SJCRH30 (cell line): ENCODE results near the gene PLAU. TPM values are rescaled to one million over a fixed set of nuclear protein-coding genes. Genes with fewer than 3 reads are reported as not detected.
"Not testable (repeated sequence)": the region's sequence is repeated elsewhere in the genome, so short reads cannot be mapped to it uniquely, and the experiment has no call there.

Experiments
- DNase-seq, 2 experiments: peaks; one replicate each; pipeline ENCODE4 v3.0.0-alpha.2; 2015 to 2020
- H3K27ac ChIP-seq: fragments of 250-450 bp; sonication (Bioruptor Pico); 2 replicates; pipeline ENCODE4 v1.5.1; 2020; ENCODE audit warnings: mild to moderate bottlenecking, moderate library complexity
- H3K27me3 ChIP-seq: fragments of 250-450 bp; sonication (Bioruptor Pico); 2 replicates; pipeline ENCODE4 v1.5.1; 2020; ENCODE audit warnings: mild to moderate bottlenecking, moderate library complexity
- H3K36me3 ChIP-seq: fragments of 250-450 bp; sonication (Bioruptor Pico); 2 replicates; pipeline ENCODE4 v1.5.1; 2020; ENCODE audit warnings: mild to moderate bottlenecking, moderate library complexity
- H3K4me1 ChIP-seq: fragments of 250-450 bp; sonication (Bioruptor Pico); 2 replicates; pipeline ENCODE4 v1.5.1; 2020; ENCODE audit warnings: mild to moderate bottlenecking, moderate library complexity
- H3K4me3 ChIP-seq: fragments of 250-450 bp; sonication (Bioruptor Pico); 2 replicates; pipeline ENCODE4 v1.5.1; 2020; ENCODE audit warnings: mild to moderate bottlenecking, moderate library complexity
- H3K9me3 ChIP-seq: fragments of 250-450 bp; sonication (Bioruptor Pico); replicated peaks from 2 replicates; pipeline ENCODE4 v1.5.1; 2020; ENCODE audit warnings: mild to moderate bottlenecking, moderate library complexity
- total RNA-seq: library from RNA; depleted of rRNA; stranded (reverse); fragments of >200 nt; shearing (Covaris generic); gene quantifications from 2 replicates; pipeline ENCODE4 v1.2.3, GENCODE V29; 2014

Gene PLAU
- total RNA-seq, 1 experiment from 2014 or later = 64.8 TPM

DNA sequence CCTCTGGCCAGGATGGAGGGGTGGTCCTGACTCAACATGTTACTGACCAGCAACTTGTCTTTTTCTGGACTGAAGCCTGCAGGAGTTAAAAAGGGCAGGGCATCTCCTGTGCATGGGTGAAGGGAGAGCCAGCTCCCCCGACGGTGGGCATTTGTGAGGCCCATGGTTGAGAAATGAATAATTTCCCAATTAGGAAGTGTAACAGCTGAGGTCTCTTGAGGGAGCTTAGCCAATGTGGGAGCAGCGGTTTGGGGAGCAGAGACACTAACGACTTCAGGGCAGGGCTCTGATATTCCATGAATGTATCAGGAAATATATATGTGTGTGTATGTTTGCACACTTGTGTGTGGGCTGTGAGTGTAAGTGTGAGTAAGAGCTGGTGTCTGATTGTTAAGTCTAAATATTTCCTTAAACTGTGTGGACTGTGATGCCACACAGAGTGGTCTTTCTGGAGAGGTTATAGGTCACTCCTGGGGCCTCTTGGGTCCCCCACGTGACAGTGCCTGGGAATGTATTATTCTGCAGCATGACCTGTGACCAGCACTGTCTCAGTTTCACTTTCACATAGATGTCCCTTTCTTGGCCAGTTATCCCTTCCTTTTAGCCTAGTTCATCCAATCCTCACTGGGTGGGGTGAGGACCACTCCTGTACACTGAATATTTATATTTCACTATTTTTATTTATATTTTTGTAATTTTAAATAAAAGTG, 6.0 kb downstream of the PLAU start:
- no peak overlapping the region for H3K27ac ChIP-seq
- DNase-seq = no peak

DNA sequence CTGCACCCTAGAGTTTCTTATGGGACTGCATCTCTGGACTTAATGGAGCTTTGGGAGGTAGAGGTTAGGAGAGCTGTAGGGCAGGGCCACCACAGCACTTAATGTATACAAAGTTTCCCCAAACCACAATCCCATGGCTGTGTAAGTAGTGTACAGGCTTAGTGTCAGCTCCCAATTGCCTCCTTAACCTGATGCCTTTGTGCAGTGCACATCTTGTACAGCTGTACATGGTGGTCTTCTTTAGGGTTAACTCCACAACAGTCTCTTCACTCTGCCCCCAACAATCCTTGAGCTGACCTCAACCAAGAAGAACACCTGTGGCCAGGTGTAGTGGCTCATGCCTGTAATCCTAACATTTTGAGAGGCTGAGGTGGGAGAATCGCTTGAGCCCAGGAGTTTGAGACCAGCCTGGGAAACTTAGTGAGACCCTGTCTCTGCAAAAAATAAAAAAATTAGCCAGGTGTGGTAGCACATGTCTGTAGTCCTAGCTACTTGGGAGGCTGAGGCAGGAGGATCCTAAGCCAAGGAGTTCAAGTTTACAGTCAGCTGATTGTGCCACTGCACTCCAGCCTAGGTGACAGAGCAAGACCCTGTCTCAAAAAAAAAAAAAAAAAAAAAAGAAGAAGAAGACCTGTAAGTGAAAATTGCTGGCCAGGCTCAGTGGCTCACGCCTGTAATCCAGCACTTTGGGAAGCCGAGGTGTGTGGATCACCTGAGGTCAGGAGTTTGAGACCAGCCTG, 6.8 kb downstream of the PLAU start:
- Histone ChIP-seq H3K27ac (no peak overlapping the region), H3K9me3 (peaks cover 11% of the 10 kb centered on the region), H3K4me1 (no peaks in the 10 kb centered on the region), H3K4me3 (no peak overlapping the region), H3K27me3 (no peaks in the 10 kb centered on the region), H3K36me3 (peaks cover 40% of the 10 kb centered on the region)
- no peak for DNase-seq

More for the DNA sequence above, 6.0 kb downstream of the PLAU start:
- peaks cover 40% of the 10 kb centered on the region for H3K36me3 ChIP-seq
- H3K9me3 ChIP-seq = peaks cover 11% of the 10 kb centered on the region
- H3K4me1 ChIP-seq = no peaks in the 10 kb centered on the region
- H3K4me3 ChIP-seq = no peak overlapping the region
- H3K27me3 ChIP-seq = no peaks in the 10 kb centered on the region

DNA sequence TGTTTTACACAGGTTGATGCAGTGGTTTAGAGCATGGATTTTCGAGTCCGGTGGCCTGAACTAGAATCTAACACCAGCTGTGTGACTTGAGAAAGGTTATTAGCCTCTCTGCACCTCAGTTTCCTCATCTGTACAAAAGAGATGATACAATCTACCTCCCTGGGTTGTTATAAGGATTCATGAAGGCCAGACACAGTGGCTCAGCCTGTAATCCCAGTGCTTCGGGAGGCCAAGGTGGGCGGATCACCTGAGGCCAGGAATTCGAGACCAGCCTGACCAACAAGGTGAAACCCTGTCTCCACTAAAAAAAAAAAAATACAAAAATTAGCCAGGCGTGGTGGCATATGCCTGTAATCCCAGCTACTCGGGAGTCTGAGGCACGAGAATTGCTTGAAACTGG, 8.5 kb downstream of the PLAU start:
- H3K27me3 ChIP-seq, DNase-seq, H3K27ac ChIP-seq, H3K4me3 ChIP-seq: not testable (repeated sequence)
- Histone ChIP-seq H3K36me3 (peaks cover 33% of the 10 kb centered on the region), H3K9me3 (peaks cover 11% of the 10 kb centered on the region), H3K4me1 (peaks cover 12% of the 10 kb centered on the region)

DNA sequence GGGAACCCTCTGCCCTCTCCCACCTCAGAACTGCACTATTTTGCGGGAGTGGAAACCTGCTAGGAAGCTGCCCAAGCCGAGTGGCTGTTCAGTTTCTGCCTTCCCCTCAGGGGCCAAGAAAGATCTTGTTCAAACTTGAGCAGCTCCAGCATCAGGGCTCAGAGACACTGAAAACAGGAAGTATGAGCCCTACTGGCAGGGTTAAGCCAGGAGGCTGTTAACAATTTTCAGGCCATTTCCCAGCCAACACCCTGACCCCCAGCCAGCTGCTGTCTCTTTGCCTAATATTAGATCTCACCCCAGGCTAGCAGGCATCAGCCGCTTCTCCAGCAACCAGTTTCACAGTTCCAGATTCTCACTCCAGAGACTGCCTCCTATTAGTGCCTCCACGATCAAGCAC, 9.2 kb downstream of the PLAU start:
- Histone ChIP-seq H3K27ac (peak overlapping the region; percentile 10; the same call in 1 of the 2 replicates), H3K27me3 (no peaks in the 10 kb centered on the region), H3K4me3 (no peak overlapping the region), H3K4me1 (peaks cover 13% of the 10 kb centered on the region), H3K36me3 (peaks cover 27% of the 10 kb centered on the region), H3K9me3 (peaks cover 11% of the 10 kb centered on the region)
- peak; percentile 74 to 87 for DNase-seq

DNA sequence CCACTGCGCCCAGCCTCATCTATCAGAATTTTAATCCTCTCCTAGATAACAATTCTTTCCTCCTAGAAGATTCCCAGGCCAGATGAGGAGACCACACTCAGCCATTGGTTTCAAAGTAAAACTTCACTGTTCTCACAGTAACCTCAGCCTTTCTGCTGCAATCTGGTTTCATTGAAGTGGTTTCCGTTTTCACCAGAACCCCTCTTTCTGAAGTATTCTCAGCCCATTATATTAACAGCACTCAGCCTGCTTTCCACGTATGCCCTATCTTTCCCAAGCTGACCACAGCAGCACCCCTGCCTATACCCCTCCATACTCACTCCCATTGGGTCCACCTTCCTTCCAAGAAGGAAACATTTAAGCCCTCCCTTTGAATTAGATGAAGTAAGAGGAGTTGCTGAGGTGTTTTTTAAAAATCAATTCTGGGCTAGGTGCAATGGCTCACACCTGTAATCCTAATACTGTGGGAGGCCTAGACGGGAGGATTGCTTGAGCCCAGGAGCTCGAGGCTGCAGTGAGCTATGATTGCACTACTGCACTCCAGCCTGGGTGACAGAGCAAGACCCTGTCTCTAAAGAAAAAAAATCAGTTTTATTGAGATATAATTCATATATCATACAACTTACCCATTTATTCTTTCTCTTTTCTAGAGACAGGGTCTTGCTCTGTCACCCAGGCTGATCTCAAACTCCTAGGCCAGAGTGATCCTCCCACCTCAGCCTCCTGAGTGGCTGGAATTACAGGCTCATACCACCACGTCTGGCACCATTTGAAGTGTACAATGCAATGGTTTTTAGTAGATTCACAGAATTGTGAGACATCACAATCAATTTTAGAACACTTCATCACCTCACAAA, 11.3 kb downstream of the PLAU start:
- Histone ChIP-seq H3K36me3 (peaks cover 5% of the 10 kb centered on the region), H3K4me1 (peaks cover 13% of the 10 kb centered on the region), H3K9me3 (peaks cover 10% of the 10 kb centered on the region), H3K27ac (no peak overlapping the region), H3K4me3 (no peak overlapping the region), H3K27me3 (no peaks in the 10 kb centered on the region)
- no peak for DNase-seq

DNA sequence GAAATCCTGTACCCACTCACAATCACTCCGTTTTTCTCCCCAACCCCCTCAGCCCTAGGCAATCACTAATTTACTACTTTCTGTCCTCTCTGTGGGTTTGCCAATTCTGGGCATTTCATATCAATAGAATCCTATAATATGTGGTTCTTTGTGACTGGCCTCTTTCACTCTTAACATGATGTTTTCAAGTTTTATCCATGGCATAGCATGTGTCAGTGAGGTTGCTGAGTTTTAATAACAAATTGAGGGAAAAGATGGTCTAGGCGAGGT, 11.9 kb downstream of the PLAU start:
- Histone ChIP-seq H3K27me3 (no peaks in the 10 kb centered on the region), H3K27ac (no peak overlapping the region), H3K9me3 (peaks cover 8% of the 10 kb centered on the region), H3K4me3 (no peak overlapping the region), H3K36me3 (no peaks in the 10 kb centered on the region), H3K4me1 (peaks cover 13% of the 10 kb centered on the region)
- DNase-seq = no peak

DNA sequence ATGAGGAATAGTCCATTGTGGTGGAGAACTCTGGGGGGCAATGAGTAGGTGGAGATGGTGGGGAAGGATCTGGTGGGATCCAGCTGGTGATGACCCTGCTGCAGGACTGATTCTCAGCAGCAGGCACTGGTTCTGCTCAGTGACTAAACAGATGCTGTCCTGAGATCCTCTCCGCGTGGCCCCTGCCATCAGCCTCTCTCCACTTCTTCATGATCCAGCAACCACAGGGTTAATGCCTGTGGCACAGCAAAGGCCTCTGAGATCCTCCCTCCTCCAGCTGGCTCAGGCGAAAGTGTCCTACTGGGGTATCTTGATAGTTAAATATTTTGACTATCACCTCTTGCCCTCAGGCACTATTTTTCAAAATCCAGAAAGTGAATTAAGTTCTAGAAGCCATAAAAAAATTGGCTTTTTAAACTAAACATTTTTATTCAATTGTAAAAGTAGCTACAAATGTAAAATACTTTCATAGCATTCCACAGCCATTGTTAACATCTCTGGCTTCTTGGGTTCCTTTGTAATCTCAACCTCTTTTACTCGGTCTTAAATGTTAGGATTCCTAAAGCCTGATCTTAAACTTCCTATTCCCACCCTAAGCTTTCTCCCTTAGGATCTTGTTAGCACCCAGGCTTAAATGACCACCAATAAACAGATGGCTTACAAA, 13.1 kb downstream of the PLAU start:
- H3K4me3 ChIP-seq = no peak overlapping the region
- peaks cover 13% of the 10 kb centered on the region for H3K4me1 ChIP-seq
- peak; percentile 31 to 56 for DNase-seq
- no peaks in the 10 kb centered on the region for H3K27me3 ChIP-seq
- no peak overlapping the region for H3K27ac ChIP-seq
- no peaks in the 10 kb centered on the region for H3K36me3 ChIP-seq
- H3K9me3 ChIP-seq = no peaks in the 10 kb centered on the region

DNA sequence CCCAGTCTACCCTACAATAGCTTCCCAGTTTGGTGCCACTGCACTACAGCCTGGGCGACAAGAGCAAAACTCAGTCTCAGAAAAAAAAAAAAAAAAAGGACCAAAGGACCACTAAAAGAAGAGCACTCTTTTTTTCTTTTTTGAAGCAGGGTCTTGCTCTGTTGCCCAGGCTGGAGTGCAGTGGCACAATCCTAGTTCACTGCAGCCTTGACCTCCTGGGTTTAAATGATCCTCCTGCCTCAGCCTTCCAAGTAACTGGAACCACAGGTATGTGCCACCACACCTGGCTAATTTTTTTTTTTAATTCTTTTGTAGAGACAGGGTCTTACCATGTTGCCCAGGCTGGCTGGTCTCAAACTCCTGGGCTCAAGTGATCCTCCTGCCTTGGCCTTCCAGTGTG, 14.0 kb downstream of the PLAU start:
- DNase-seq = no peak
- Histone ChIP-seq H3K27ac (no peak overlapping the region), H3K4me1 (peaks cover 13% of the 10 kb centered on the region), H3K9me3 (no peaks in the 10 kb centered on the region), H3K36me3 (no peaks in the 10 kb centered on the region), H3K27me3 (no peaks in the 10 kb centered on the region), H3K4me3 (no peak overlapping the region)

DNA sequence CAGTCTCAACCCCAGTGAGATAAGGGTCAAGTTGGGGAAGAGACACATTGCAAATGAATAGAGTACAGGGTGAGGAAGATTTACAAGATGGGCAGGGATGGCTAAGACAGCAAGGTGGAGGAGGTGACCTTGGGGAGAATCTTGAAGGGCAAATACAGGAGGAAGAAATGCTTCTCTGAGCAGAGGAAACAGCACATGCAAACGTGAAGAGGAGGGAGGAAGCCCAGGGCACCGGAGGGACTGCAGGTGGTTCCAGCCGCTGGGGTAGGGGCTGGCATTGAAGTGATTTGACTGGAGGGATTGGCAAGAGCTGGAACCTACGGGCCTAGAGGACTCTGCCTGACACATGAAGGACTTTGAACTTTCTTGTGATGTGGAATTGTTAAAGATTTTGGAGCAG, 14.6 kb downstream of the PLAU start:
- DNase-seq = no peak
- no peak overlapping the region for H3K27ac ChIP-seq
- no peak overlapping the region for H3K4me3 ChIP-seq
- H3K4me1 ChIP-seq = peaks cover 13% of the 10 kb centered on the region
- no peaks in the 10 kb centered on the region for H3K36me3 ChIP-seq
- no peaks in the 10 kb centered on the region for H3K9me3 ChIP-seq
- H3K27me3 ChIP-seq = no peaks in the 10 kb centered on the region

DNA sequence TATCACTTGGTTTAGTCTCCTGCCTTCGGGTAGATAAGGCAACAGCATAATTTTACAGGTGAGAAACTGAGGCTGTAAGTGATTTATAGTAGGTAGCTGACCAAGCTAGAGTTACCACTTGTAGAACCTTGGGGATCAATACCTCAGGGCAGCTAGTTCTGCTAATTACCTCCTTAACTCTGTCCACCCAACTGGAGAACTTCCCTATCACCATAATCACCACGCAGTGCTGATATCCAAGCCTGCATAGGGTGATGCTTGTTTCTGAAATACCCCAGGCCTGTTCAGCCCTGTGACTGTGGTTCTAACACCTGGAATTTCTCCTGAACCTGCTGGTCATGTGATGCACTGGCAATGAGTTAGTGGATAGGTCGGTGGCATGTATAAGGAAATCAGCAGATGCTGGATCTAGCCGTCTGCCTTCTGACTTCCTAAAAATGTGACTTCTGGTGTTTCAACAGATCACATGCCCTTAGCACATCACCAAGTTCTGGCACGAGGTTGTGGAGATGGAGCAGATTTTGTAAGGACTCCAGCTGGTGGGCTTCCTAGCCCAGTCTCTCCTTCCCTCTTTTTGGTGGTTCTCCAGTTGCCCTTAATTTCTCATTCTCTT, 15.3 kb downstream of the PLAU start:
- Histone ChIP-seq H3K27me3 (no peaks in the 10 kb centered on the region), H3K4me3 (no peak overlapping the region), H3K9me3 (no peaks in the 10 kb centered on the region), H3K27ac (no peak overlapping the region), H3K4me1 (peaks cover 13% of the 10 kb centered on the region), H3K36me3 (no peaks in the 10 kb centered on the region)
- no peak for DNase-seq

DNA sequence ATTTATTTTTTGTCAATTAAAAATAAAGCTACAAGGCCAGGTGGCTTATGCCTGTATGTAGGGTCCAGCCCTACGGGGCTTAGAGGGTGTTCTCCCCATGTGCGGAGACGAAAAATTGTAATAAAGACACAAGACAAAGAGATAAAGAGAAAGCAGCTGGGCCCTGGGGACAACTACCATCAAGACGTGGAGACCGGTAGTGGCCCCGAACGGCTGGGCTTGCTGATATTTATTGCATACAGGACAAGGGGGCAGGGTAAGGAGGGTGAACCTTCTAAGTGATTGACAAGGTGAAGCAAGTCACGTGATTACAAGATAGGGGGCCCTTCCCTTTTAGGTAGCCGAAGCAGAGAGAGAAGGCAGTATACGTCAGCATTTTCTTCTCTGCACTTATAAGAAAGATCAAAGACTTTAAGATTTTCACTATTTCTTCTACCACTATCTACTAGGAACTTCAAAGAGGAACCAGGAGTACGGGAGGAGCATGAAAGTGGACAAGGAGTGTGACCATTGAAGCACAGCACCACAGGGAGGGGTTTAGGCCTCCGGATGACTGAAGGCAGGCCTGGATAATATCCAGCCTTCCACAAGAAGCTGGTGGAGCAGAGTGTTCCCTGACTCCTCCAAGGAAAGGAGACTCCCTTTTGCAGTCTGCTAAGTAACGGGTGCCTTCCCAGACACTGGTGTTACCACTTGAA, 19.8 kb downstream of the PLAU start:
- not testable (repeated sequence) for H3K4me1 ChIP-seq, H3K36me3 ChIP-seq, H3K27me3 ChIP-seq, H3K27ac ChIP-seq, DNase-seq, H3K4me3 ChIP-seq, H3K9me3 ChIP-seq

DNA sequence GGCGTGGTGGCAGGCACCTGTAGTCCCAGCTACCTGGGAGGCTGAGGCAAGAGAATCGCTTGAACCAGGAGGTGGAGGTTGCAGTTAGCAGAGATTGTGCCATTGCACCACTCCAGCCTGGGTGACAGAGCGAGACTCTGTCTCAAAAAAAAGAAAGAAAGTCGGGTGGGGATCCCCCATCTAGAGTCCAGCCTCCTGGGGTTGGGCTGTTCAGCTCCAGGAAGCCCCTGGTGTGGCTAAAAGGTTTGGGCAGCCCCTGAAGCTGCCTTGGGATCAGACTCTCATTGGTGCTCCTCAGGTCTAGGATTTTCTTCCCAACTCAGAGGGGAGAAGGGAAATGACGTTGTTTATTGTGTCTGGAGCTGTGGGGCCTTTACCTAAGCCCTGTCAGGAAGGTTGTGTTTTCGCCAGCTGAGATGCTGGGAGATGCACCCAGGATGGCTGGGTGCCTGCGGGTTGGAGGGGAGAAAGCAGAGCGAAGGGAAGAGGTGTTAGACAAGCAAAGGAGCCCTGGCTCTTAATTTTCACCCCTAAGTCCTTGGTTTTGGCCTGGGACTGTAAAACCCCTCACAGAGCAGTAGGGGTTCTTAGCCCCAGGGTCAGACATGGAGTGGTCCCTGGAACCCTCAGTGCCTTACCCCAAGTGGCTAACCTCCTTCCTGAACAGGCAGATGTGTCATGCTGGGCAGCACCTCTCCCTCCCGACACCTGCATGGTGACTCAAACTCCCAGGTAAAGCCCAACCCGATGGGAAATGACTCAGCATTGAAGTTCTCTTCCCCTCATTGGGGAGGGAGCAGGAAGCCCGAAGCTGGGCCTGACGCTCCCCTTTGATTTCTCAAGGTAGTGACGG, 21.1 kb downstream of the PLAU start:
- DNase-seq = no peak
- no peak overlapping the region for H3K27ac ChIP-seq

DNA sequence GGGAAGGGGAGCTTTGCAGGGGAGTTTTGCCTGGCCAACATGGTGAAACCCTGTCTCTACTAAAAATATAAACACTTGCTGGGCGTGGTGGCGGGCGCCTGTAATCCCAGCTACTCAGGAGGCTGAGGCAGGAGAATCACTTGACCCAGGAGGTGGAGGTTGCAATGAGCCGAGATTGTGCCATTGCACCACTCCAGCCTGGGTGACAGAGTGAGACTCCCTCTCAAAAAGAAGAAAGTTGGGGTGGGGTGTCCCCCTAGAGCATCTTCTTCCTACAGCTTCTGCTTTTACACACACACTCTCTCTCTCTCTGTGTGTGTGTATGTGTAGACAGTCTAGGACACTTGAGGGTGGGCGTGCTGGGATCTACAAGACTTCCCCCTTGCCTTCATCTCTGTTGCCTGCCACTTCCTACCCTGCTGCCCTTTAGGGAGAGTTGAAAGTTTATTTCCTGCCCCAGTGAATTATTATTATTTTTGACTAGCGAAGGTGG, 21.7 kb downstream of the PLAU start:
- Histone ChIP-seq H3K27me3 (no peaks in the 10 kb centered on the region), H3K27ac (no peak overlapping the region), H3K4me3 (no peak overlapping the region), H3K9me3 (no peaks in the 10 kb centered on the region), H3K4me1 (no peaks in the 10 kb centered on the region), H3K36me3 (no peaks in the 10 kb centered on the region)
- no peak for DNase-seq

More for the DNA sequence above, 21.1 kb downstream of the PLAU start:
- H3K4me3 ChIP-seq = no peak overlapping the region
- no peaks in the 10 kb centered on the region for H3K9me3 ChIP-seq
- no peaks in the 10 kb centered on the region for H3K27me3 ChIP-seq
- H3K4me1 ChIP-seq = no peaks in the 10 kb centered on the region
- H3K36me3 ChIP-seq = no peaks in the 10 kb centered on the region
